ENCODE results near the gene SRXN1.
A peak's percentile ranks its signal among the peaks of the same experiment; 100 is the strongest.

The SRXN1 gene

DNA sequence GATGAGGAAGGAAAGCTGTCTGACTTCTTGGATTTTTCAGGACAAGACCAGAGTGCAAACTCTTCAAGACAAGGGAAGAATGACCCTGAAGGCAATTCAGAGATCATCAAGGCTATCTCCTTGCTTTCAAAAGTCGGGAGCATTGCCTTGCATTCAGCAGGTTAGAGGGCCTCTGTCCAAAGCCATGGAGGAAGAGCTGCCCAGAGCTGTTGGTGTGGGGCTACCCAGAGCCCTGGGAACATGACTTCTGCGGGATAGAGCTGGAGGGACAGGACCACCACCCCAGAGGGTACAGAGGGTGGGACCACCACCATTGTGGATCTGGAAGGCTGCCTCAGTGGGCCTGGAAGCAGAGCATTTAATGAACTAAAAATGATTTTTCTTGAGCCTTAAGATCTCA lies 5.2 kb upstream of the SRXN1 start:
- TF ChIP-seq, protein P1, sequence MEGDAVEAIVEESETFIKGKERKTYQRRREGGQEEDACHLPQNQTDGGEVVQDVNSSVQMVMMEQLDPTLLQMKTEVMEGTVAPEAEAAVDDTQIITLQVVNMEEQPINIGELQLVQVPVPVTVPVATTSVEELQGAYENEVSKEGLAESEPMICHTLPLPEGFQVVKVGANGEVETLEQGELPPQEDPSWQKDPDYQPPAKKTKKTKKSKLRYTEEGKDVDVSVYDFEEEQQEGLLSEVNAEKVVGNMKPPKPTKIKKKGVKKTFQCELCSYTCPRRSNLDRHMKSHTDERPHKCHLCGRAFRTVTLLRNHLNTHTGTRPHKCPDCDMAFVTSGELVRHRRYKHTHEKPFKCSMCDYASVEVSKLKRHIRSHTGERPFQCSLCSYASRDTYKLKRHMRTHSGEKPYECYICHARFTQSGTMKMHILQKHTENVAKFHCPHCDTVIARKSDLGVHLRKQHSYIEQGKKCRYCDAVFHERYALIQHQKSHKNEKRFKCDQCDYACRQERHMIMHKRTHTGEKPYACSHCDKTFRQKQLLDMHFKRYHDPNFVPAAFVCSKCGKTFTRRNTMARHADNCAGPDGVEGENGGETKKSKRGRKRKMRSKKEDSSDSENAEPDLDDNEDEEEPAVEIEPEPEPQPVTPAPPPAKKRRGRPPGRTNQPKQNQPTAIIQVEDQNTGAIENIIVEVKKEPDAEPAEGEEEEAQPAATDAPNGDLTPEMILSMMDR (IDR thresholded peaks at IDR 0.05; ENCODE audit: control insufficient read depth, insufficient read depth, low read depth, low read length, missing control alignments): no peak
- no peak for DNase-seq (ENCODE audit: low read depth)
- H3K4me3 ChIP-seq (ENCODE audit: control insufficient read depth, low read depth, low read length): no peak overlapping the region

DNA sequence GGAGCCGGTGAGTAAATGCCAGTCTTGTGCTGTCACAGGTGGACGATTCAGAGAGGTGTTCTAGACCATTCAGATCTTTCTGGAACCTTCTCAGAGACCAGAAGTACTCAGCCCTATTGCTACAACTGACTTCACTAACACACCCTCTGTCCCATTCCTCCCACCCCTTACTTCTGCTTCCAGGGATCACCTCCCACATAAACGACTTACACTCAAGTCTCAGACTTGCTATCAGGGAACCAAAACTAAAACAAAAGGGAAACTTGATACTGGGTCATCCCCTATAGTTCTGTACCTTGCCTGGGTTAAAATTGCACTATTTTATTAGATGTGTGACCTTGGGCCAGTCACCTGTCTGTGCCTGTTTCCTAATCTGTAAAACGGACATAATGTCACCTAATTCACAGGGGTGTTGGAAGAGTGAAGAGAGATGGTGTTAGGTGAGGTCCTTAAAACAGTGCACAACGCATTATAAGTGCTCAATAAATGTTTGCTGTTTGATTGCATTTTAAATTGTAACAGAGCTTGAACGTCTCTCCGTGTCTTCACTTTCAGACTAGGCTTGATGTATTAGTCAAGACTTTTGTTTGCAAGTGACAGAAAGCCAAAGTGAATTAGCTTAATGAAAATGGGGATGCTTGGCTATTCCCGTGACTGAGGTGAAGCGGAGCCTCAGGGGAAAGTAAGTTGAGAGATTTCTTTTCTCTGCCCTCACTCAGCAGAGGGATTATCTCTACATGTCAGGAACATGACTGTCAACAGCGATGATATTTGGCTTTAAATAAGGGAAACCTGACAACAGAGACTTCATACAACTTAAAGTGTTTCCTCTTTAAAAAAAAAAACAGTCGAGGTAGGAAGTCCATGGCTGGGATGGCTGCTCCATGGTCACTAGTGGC lies 3.0 kb upstream of the SRXN1 start:
- TF ChIP-seq, protein P1 (IDR thresholded peaks at IDR 0.05; ENCODE audit: control insufficient read depth, insufficient read depth, low read depth, low read length, missing control alignments): no peak
- no peak overlapping the region for H3K4me3 ChIP-seq (ENCODE audit: control insufficient read depth, low read depth, low read length)
- DNase-seq (ENCODE audit: low read depth): no peak

DNA sequence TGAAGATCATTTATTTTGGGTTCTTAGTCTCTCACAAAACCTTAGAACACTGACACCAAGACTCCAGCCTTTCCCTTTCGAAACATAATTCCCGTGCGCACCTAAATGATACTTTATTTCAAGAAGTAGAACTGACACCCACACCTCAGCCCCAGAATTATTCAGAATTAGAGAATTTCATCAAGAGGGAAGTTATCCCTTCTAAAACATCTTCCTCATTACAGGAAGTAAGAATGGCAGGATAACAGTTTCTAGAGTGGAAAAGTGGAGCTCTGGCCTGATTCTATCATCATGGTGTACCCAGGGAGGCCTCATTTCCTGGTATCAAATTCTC lies 1.4 kb upstream of the SRXN1 start:
- TF ChIP-seq, protein P1 (IDR thresholded peaks at IDR 0.05; ENCODE audit: control insufficient read depth, insufficient read depth, low read depth, low read length, missing control alignments): no peak
- no peak overlapping the region for H3K4me3 ChIP-seq (ENCODE audit: control insufficient read depth, low read depth, low read length)
- no peak for DNase-seq (ENCODE audit: low read depth)

DNA sequence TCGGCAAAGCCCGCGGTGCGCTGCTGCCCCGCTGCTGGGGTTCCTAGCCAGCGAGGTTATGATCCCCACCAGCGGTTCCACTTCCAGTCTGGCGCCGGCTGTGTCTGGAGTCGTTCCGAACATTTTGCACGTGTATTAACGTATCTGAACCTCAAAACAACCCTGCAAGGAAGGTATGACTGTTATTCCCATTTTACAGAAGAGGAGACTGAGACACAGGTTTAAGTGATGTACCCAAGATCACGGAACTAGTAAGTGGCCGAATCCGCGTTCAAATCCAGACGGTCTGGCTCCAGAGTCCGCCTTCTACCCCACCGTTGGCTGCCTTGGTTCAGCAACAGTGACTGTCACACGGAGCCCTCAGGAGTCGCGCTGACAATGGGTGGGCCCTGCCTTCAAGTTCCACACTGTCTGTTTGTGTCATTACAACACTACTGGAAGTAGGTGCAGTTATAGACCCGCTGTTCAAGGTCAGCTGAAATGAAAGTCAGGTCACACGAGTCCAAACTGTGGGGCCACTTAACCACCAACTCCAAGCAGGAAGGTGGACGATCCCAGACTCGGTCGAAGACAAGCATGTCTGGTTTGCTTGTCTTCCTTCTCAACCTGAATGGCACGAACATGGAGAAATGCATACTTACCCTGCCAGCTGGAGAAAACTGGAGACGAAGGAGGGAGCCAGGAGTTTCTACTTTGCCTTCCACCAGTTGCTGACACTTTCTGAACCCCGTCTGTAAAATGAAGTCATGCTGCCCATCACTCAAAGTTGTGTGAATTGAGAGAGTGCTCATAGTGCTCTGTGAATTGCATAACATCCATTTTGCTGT lies 803 bp upstream of the SRXN1 start:
- TF ChIP-seq, protein P1 (IDR thresholded peaks at IDR 0.05; ENCODE audit: control insufficient read depth, insufficient read depth, low read depth, low read length, missing control alignments): no peak
- no peak for DNase-seq (ENCODE audit: low read depth)
- H3K4me3 ChIP-seq (ENCODE audit: control insufficient read depth, low read depth, low read length): peak overlapping the region; percentile 42

DNA sequence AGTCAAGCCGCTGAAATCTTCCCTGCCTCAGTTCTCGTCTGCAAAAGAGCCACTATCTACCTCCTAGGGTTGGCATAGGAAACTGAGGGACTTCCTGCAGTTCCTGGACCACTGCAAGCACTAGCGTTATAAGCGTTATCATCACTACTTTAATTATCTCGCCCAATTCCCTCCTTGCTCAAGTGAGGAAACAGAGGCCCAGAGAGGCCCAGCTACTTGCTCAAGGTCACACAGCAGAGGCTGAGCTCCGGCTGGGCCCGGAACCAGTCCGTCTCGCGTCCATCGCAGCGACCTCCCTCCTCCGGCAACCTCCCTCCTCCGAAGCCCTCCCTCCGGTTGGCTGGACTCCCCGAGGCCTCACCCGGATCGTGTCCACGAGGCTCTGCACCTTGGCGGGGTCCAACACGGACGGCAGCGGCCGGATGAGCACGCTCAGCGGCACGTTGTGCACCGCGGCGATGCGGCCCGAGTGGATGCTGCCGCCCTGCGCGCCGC lies 338 bp downstream of the SRXN1 start:
- peak overlapping the region; percentile 98 for H3K4me3 ChIP-seq (ENCODE audit: control insufficient read depth, low read depth, low read length)
- DNase-seq (ENCODE audit: low read depth): no peak
- TF ChIP-seq, protein P1 (IDR thresholded peaks at IDR 0.05; ENCODE audit: control insufficient read depth, insufficient read depth, low read depth, low read length, missing control alignments): no peak

DNA sequence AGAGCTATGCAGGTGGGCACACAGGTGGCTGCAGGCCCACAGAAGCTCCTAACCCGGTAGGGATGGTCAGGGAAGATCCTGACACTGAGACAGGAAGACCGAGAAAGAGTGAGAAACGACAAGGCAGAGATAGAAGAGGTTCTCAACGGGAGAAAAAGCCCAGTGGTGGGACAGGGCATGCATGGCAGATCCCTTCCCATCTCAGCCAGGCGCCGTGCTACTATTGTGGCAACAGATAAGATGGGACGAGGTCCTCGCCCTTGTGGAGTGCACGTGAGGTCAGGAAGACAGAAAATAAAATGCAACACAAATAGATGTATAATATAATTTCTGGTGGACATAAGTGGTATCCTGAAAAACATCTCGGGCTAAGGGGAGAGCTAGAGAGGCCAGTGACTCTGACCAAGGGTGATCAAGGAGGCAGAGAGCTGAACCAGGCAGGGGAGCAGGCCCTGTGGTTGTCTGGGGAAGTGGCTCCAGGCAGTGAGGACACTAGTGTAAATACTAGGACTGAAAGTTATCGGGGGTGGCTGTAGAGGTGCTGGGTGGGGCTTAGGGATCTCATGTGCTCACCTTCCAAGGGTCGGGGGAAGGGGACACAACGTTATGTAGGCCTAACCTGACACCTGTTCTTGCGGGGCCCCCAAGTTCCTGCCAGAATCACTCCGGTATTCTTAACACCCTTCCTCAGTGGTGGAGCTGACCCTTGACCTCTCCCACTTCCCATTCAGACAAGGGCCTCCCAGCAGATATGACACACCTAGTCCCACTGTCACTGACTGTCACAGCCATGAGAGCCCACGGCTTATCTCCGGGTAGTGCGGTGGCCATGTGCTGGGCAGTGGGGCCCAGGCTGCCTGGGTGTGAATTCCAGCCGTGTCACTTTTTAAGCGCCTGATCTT lies 1.0 kb downstream of the SRXN1 start:
- TF ChIP-seq, protein P1 (IDR thresholded peaks at IDR 0.05; ENCODE audit: control insufficient read depth, insufficient read depth, low read depth, low read length, missing control alignments): no peak
- no peak for DNase-seq (ENCODE audit: low read depth)
- peak overlapping the region; percentile 98 for H3K4me3 ChIP-seq (ENCODE audit: control insufficient read depth, low read depth, low read length)

Measured in AG09309 (cell line).